Body of pancreas (tissue), 4 donors: Measurements from ENCODE around the gene RNF113B. TPM values are rescaled to one million over a fixed set of nuclear protein-coding genes. Genes with fewer than 3 reads are reported as not detected.

Experiments used
- ATAC-seq: fragments of 150-250 bp; one replicate; pipeline ENCODE4 v1.9.1; 2016
- DNase-seq, 4 donors: peaks; one replicate each; pipeline ENCODE4 v3.0.0-alpha.2; 2019
- H3K27ac ChIP-seq, 4 donors: fragments of 200-600 bp; sonication (generic); 1 replicate in 3 of 4; 2 replicates in 1 of 4; pipeline versions ENCODE4 v1.5.1 to v1.6.1; 2016 to 2019; ENCODE audit warnings: mild to moderate bottlenecking in 1 of 4, mixed read lengths in 1 of 4, moderate library complexity in 1 of 4
- H3K27me3 ChIP-seq, 2 donors: fragments of 200-600 bp; sonication (generic); one replicate each; pipeline ENCODE4 v1.6.0; 2016; ENCODE audit warnings: mild to moderate bottlenecking in 1 of 2
- H3K36me3 ChIP-seq, 2 donors: fragments of 200-600 bp; sonication (generic); replicated peaks in 1 of 2; 2 replicates each; pipeline ENCODE4 v1.5.1; 2016; ENCODE audit warnings: low read depth in 2 of 2; ENCODE audit not compliant: insufficient read depth in 1 of 2
- H3K4me1 ChIP-seq: fragments of 200-600 bp; sonication (generic); one replicate; pipeline ENCODE4 v1.6.0; 2016
- H3K4me3 ChIP-seq, 2 donors: fragments of 200-600 bp; sonication (generic); 1 replicate in 1 of 2; 2 replicates in 1 of 2; pipeline ENCODE4 v1.5.1; 2016 to 2019
- H3K9me3 ChIP-seq, 3 donors: fragments of 200-600 bp; sonication (generic); 1 replicate in 2 of 3; 2 replicates in 1 of 3; pipeline ENCODE4 v1.5.1; 2016
- CTCF ChIP-seq, 7 experiments: fragments of 450-650 bp in 4 of 7; fragments of 200-600 bp in 3 of 7; sonication (generic) in 3 of 7; IDR thresholded peaks; one replicate each; pipeline ENCODE4 v1.5.1; 2016 to 2019; ENCODE audit warnings: antibody characterized with exemption in 7 of 7
- POLR2A ChIP-seq, 3 donors: fragments of 450-650 bp; IDR thresholded peaks; one replicate each; pipeline ENCODE4 v1.6.1; 2016; ENCODE audit warnings: antibody characterized with exemption in 3 of 3, mild to moderate bottlenecking in 2 of 3
- WGBS, 2 donors: methylation state at CpG; one replicate each; pipeline ENCODE4 v1.1.5; 2017; 5-methylcytosine and 5-hydroxymethylcytosine counted together
- intact Hi-C: fragments of 100-400 bp; cut with DNase I; formaldehyde crosslinking; loops from one replicate; pipeline ENCODE4 v1.15.1; 2023
- total RNA-seq, 2 donors: library from RNA; depleted of rRNA; stranded (reverse); fragments of >200 nt; gene quantifications; one replicate each; pipeline ENCODE4 v1.1.0, GENCODE V29; 2016

RNF113B gene
- total RNA-seq, 2 donors from 2014 or later = not detected

- TF ChIP-seq CTCF (IDR thresholded peaks at IDR 0.05) (peak in 1 of 7 experiments; percentile 8), POLR2A (IDR thresholded peaks at IDR 0.05) (no peak)
- Histone ChIP-seq H3K4me1 (peaks cover 43% of the 10 kb centered on the region), H3K27me3 (no peaks in the 10 kb centered on the region), H3K4me3 (no peak overlapping the region), H3K27ac (peak overlapping the region in 1 of 4 donors; percentile 8), H3K36me3 (no peaks in the 10 kb centered on the region), H3K9me3 (no peaks in the 10 kb centered on the region)
- intact Hi-C loops = no loop called here
- WGBS, 2 donors = 8 to 20% methylated on average over 4 of the region's 4 CpGs
- peak in 1 of 4 donors; percentile 39 for DNase-seq
- no peak for ATAC-seq
These were observed 12.9 kb upstream of the RNF113B start for GRCh38 chr13:98189841-98190505.

- DNase-seq = peak in 1 of 4 donors; percentile 15
- Histone ChIP-seq H3K9me3 (no peaks in the 10 kb centered on the region), H3K4me1 (peaks cover 42% of the 10 kb centered on the region), H3K27me3 (no peaks in the 10 kb centered on the region), H3K27ac (no peak overlapping the region), H3K4me3 (no peak overlapping the region), H3K36me3 (no peaks in the 10 kb centered on the region)
- TF ChIP-seq CTCF (IDR thresholded peaks at IDR 0.05) (no peak), POLR2A (IDR thresholded peaks at IDR 0.05) (no peak)
- no peak for ATAC-seq
- intact Hi-C loops = no loop called here
- 74 to 88% methylated on average over 6 to 14 of the region's 14 CpGs for WGBS, 2 donors
These were observed 11.6 kb upstream of the RNF113B start for GRCh38 chr13:98188544-98189166.

- TF ChIP-seq CTCF (IDR thresholded peaks at IDR 0.05) (no peak), POLR2A (IDR thresholded peaks at IDR 0.05) (no peak)
- no peaks in the 10 kb centered on the region for H3K9me3 ChIP-seq
- WGBS, 2 donors = 85% methylated on average over 6 to 7 of the region's 7 CpGs
- no peaks in the 10 kb centered on the region for H3K27me3 ChIP-seq
- intact Hi-C loops = no loop called here
- no peak overlapping the region for H3K27ac ChIP-seq
- DNase-seq (no peak), ATAC-seq (no peak)
- no peak overlapping the region for H3K4me3 ChIP-seq
- no peaks in the 10 kb centered on the region for H3K36me3 ChIP-seq
- H3K4me1 ChIP-seq = peaks cover 50% of the 10 kb centered on the region
These were observed 10.8 kb upstream of the RNF113B start for GRCh38 chr13:98187965-98188261.

- Histone ChIP-seq H3K27ac (peak overlapping the region in 2 of 4 donors; percentile 4 to 7), H3K4me1 (peaks cover 55% of the 10 kb centered on the region), H3K36me3 (no peaks in the 10 kb centered on the region), H3K27me3 (no peaks in the 10 kb centered on the region), H3K4me3 (no peak overlapping the region), H3K9me3 (no peaks in the 10 kb centered on the region)
- ATAC-seq (no peak), DNase-seq (no peak)
- TF ChIP-seq POLR2A (IDR thresholded peaks at IDR 0.05) (no peak), CTCF (IDR thresholded peaks at IDR 0.05) (no peak)
- intact Hi-C loops = no loop called here
- WGBS, 2 donors = 35 to 41% methylated on average over 4 of the region's 4 CpGs
These were observed 10.3 kb upstream of the RNF113B start for GRCh38 chr13:98187155-98187964.
